Osteoblast (primary cell): ENCODE results near the gene FAM98A. TPM values are rescaled to one million over a fixed set of nuclear protein-coding genes. Genes with fewer than 3 reads are reported as not detected.

ENCODE experiments used
- DNase-seq: peaks from one replicate; pipeline ENCODE4 v3.0.0; 2011; ENCODE audit warnings: low spot score, mixed read lengths; ENCODE audit not compliant: insufficient read length; ENCODE audit errors: missing footprints
- H2AFZ ChIP-seq: 2 replicates; pipeline ENCODE4 v1.6.0; 2011; ENCODE audit warnings: mild to moderate bottlenecking, low read length
- H3K27ac ChIP-seq: 2 replicates; pipeline ENCODE4 v1.5.1; 2011; ENCODE audit warnings: mild to moderate bottlenecking, low read depth, low read length, moderate library complexity
- H3K27me3 ChIP-seq: 2 replicates; pipeline ENCODE4 v1.6.0; 2012; ENCODE audit warnings: mild to moderate bottlenecking, control low read depth, inconsistent platforms, low read length, moderate library complexity; ENCODE audit not compliant: insufficient read depth
- H3K36me3 ChIP-seq: 2 replicates; pipeline ENCODE4 v1.5.1; 2011; ENCODE audit warnings: mild to moderate bottlenecking, low read length, control low read depth, moderate library complexity; ENCODE audit not compliant: insufficient read depth
- H3K4me1 ChIP-seq: 2 replicates; pipeline ENCODE4 v1.5.1; 2011; ENCODE audit warnings: mild to moderate bottlenecking, low read length, control low read depth, moderate library complexity; ENCODE audit not compliant: insufficient read depth
- H3K4me2 ChIP-seq: 2 replicates; pipeline ENCODE4 v1.6.0; 2011; ENCODE audit warnings: mild to moderate bottlenecking, low read length; ENCODE audit not compliant: insufficient read depth
- H3K4me3 ChIP-seq: fragments of 200-600 bp; sonication (generic); 3 replicates; pipeline ENCODE4 v1.5.1; 2012; ENCODE audit warnings: mild to moderate bottlenecking, low read length, inconsistent platforms; ENCODE audit not compliant: insufficient read depth
- H3K79me2 ChIP-seq: 2 replicates; pipeline ENCODE4 v1.6.0; 2012; ENCODE audit warnings: mild to moderate bottlenecking, low read length, control low read depth, inconsistent platforms; ENCODE audit not compliant: insufficient read depth
- H3K9me3 ChIP-seq: 2 replicates; pipeline ENCODE4 v1.5.1; 2011; ENCODE audit warnings: low read depth, low read length, control low read depth
- H4K20me1 ChIP-seq: 2 replicates; pipeline ENCODE4 v1.6.0; 2012; ENCODE audit warnings: mild to moderate bottlenecking, low read length, control low read depth; ENCODE audit not compliant: insufficient read depth
- CTCF ChIP-seq: IDR thresholded peaks from 2 replicates; pipeline ENCODE4 v1.5.1; 2011; ENCODE audit warnings: mild to moderate bottlenecking, low read depth, low read length, moderate library complexity; ENCODE audit errors: extremely low read depth
- total RNA-seq: library from RNA; depleted of rRNA; stranded (reverse); fragments of >200 nt; gene quantifications from 2 replicates; pipeline ENCODE4 v1.2.3, GENCODE V29; 2012

FAM98A gene
- total RNA-seq, 1 donor: 22.8 TPM

- no peaks in the 10 kb centered on the region for H3K4me1 ChIP-seq
- no peak for TF ChIP-seq CTCF
- no peak for DNase-seq
These were observed 17.2 kb downstream of the FAM98A start for GRCh38 chr2:33581872-33582271.

GRCh38 chr2:33579227-33579626, 19.9 kb downstream of the FAM98A start:
- no peak overlapping the region for H3K27ac ChIP-seq
- no peak for DNase-seq
- H3K9me3 ChIP-seq: no peaks in the 10 kb centered on the region
- no peaks in the 10 kb centered on the region for H3K4me1 ChIP-seq
- no peak overlapping the region for H2AFZ ChIP-seq
- no peaks in the 10 kb centered on the region for H3K27me3 ChIP-seq
- peaks cover 13% of the 10 kb centered on the region for H3K36me3 ChIP-seq
- no peaks in the 10 kb centered on the region for H4K20me1 ChIP-seq
- peaks cover 3% of the 10 kb centered on the region for H3K79me2 ChIP-seq
- H3K4me3 ChIP-seq: no peak overlapping the region
- H3K4me2 ChIP-seq: no peak overlapping the region
- TF ChIP-seq CTCF: no peak

More at GRCh38 chr2:33581872-33582271, 17.2 kb downstream of the FAM98A start:
- H3K27me3 ChIP-seq: no peaks in the 10 kb centered on the region
- H2AFZ ChIP-seq: no peak overlapping the region
- H4K20me1 ChIP-seq: no peaks in the 10 kb centered on the region
- H3K27ac ChIP-seq: no peak overlapping the region
- H3K4me3 ChIP-seq: no peak overlapping the region
- no peak overlapping the region for H3K4me2 ChIP-seq
- H3K36me3 ChIP-seq: peaks cover 40% of the 10 kb centered on the region
- no peaks in the 10 kb centered on the region for H3K9me3 ChIP-seq
- peaks cover 3% of the 10 kb centered on the region for H3K79me2 ChIP-seq

GRCh38 chr2:33577668-33578067, 21.4 kb downstream of the FAM98A start:
- H2AFZ ChIP-seq: no peak overlapping the region
- no peak for DNase-seq
- TF ChIP-seq CTCF: no peak
- H3K27ac ChIP-seq: no peak overlapping the region
- no peak overlapping the region for H3K4me2 ChIP-seq
- H3K27me3 ChIP-seq: no peaks in the 10 kb centered on the region
- H3K9me3 ChIP-seq: no peaks in the 10 kb centered on the region
- H3K79me2 ChIP-seq: peaks cover 3% of the 10 kb centered on the region
- H3K36me3 ChIP-seq: peaks cover 4% of the 10 kb centered on the region
- no peaks in the 10 kb centered on the region for H3K4me1 ChIP-seq
- H4K20me1 ChIP-seq: no peaks in the 10 kb centered on the region
- H3K4me3 ChIP-seq: no peak overlapping the region

- H3K9me3 ChIP-seq: no peaks in the 10 kb centered on the region
- no peaks in the 10 kb centered on the region for H4K20me1 ChIP-seq
- H3K4me2 ChIP-seq: no peak overlapping the region
- H3K27ac ChIP-seq: no peak overlapping the region
- no peak for TF ChIP-seq CTCF
- DNase-seq: no peak
- H3K36me3 ChIP-seq: no peaks in the 10 kb centered on the region
- H3K27me3 ChIP-seq: no peaks in the 10 kb centered on the region
- no peaks in the 10 kb centered on the region for H3K4me1 ChIP-seq
- peaks cover under 1% of the 10 kb centered on the region for H3K79me2 ChIP-seq
- H3K4me3 ChIP-seq: no peak overlapping the region
- no peak overlapping the region for H2AFZ ChIP-seq
These were observed 22.0 kb downstream of the FAM98A start for GRCh38 chr2:33577084-33577483.
